HFFc6 (cell line): ENCODE results near the gene STT3B. TPM values are rescaled to one million over a fixed set of nuclear protein-coding genes. Genes with fewer than 3 reads are reported as not detected.
A peak's percentile ranks its signal among the peaks of the same experiment; 100 is the strongest.

Experiments
- DNase-seq: peaks from one replicate; pipeline ENCODE4 v3.0.0-alpha.2; 2018
- H3K27ac Mint-ChIP-seq: 2 replicates; pipeline ENCODE4 v1.8.0; 2020; ENCODE audit warnings: mild to moderate bottlenecking, mixed read lengths
- H3K27me3 Mint-ChIP-seq: 2 replicates; pipeline ENCODE4 v1.8.0; 2021; ENCODE audit warnings: mild to moderate bottlenecking, moderate library complexity, mixed read lengths; ENCODE audit not compliant: insufficient read depth
- H3K36me3 Mint-ChIP-seq: 2 replicates; pipeline ENCODE4 v1.8.0; 2021; ENCODE audit warnings: low read depth, mixed read lengths
- H3K4me1 Mint-ChIP-seq: 2 replicates; pipeline ENCODE4 v1.8.0; 2020; ENCODE audit warnings: low read depth, mixed read lengths
- H3K4me3 Mint-ChIP-seq: 2 replicates; pipeline ENCODE4 v1.8.0; 2020; ENCODE audit warnings: mild to moderate bottlenecking, moderate library complexity, mixed read lengths
- H3K9me3 Mint-ChIP-seq: 2 replicates; pipeline ENCODE4 v1.8.0; 2020; ENCODE audit warnings: mild to moderate bottlenecking, mixed read lengths
- CTCF ChIP-seq: fragments of 200-600 bp; sonication (generic); IDR thresholded peaks from 2 replicates; pipeline ENCODE4 v1.5.0; 2021; ENCODE audit warnings: antibody characterized with exemption, mild to moderate bottlenecking
- total RNA-seq, 6 experiments: library from RNA; stranded (reverse); fragmentation: NEBNext Ultra II Directional; extraction: Animal tissue kit (Norgen Biotek cat#: 25700); gene quantifications; 2 replicates in 1 of 6; 3 replicates in 5 of 6; pipeline ENCODE4 v1.2.3, GENCODE V29; 2021

The STT3B gene
- total RNA-seq, 6 experiments from 2014 or later, result 124 to 153 (median 135) TPM

- no peaks in the 10 kb centered on the region; the same call in 1 of the 2 replicates for H3K27me3 Mint-ChIP-seq
- H3K9me3 Mint-ChIP-seq, result no peaks in the 10 kb centered on the region
- H3K4me1 Mint-ChIP-seq, result peaks cover 27% of the 10 kb centered on the region
- DNase-seq, result no peak
- TF ChIP-seq CTCF, result no peak
- no peak overlapping the region for H3K4me3 Mint-ChIP-seq
- H3K36me3 Mint-ChIP-seq, result no peaks in the 10 kb centered on the region
- no peak overlapping the region for H3K27ac Mint-ChIP-seq
These were observed 80.9 kb downstream of the STT3B start for GRCh38 chr3:31613654-31614053.

GRCh38 chr3:31614162-31614921 lies 81.6 kb downstream of the STT3B start:
- DNase-seq, result no peak
- H3K36me3 Mint-ChIP-seq, result no peaks in the 10 kb centered on the region
- H3K27me3 Mint-ChIP-seq, result no peaks in the 10 kb centered on the region; the same call in 1 of the 2 replicates
- H3K4me3 Mint-ChIP-seq, result no peak overlapping the region
- H3K9me3 Mint-ChIP-seq, result no peaks in the 10 kb centered on the region
- TF ChIP-seq CTCF, result no peak
- H3K27ac Mint-ChIP-seq, result no peak overlapping the region
- peaks cover 27% of the 10 kb centered on the region for H3K4me1 Mint-ChIP-seq

- peaks cover 28% of the 10 kb centered on the region for H3K4me1 Mint-ChIP-seq
- H3K27ac Mint-ChIP-seq, result no peak overlapping the region
- H3K4me3 Mint-ChIP-seq, result no peak overlapping the region
- H3K9me3 Mint-ChIP-seq, result no peaks in the 10 kb centered on the region
- H3K27me3 Mint-ChIP-seq, result no peaks in the 10 kb centered on the region; the same call in 1 of the 2 replicates
- TF ChIP-seq CTCF, result no peak
- H3K36me3 Mint-ChIP-seq, result no peaks in the 10 kb centered on the region
- no peak for DNase-seq
These were observed 82.5 kb downstream of the STT3B start for GRCh38 chr3:31615071-31615875.

DNA sequence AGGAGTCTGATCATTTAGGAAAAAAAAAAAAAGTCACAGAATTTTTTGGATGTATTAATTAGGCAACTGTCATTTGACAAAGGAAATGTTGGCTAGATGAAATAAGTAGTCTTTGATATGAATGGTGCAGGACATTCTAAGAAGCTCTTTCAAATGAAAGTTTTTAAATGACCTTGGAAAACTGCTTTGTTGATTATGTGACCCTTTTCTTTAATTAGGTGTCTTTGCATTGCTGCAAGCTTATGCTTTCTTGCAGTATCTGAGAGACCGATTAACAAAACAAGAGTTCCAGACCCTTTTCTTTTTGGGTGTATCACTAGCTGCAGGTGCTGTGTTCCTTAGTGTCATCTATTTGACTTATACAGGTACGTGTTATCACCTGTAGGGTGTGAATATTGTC lies 84.0 kb downstream of the STT3B start:
- TF ChIP-seq CTCF, result no peak
- Mint-ChIP-seq H3K9me3 (no peaks in the 10 kb centered on the region), H3K27ac (no peak overlapping the region), H3K36me3 (no peaks in the 10 kb centered on the region), H3K4me1 (peaks cover 36% of the 10 kb centered on the region), H3K27me3 (no peaks in the 10 kb centered on the region), H3K4me3 (no peak overlapping the region)
- no peak for DNase-seq

DNA sequence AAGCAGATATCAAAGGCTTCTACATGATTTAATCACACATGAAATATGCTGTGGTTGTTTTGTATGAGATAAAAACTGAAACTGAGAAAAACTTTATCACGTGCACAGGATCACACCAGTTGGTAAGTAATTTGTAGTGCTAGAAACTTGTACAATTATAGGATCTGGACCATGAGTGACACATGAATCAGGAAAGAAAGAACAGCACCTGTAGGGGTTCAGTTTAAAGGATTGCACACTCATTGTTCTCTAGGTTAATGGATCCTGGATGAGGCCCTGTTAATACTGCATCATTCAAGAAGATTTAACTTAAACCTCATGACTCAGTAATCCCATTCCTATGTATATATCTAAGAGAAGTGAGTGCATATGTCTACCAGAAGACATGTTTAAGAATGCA lies 87.9 kb downstream of the STT3B start:
- no peak for TF ChIP-seq CTCF
- Mint-ChIP-seq H3K27ac (peak overlapping the region; percentile 80), H3K9me3 (no peaks in the 10 kb centered on the region), H3K27me3 (no peaks in the 10 kb centered on the region), H3K4me3 (peak overlapping the region; percentile 41; the same call in 1 of the 2 replicates), H3K4me1 (peaks cover 35% of the 10 kb centered on the region), H3K36me3 (peaks cover 5% of the 10 kb centered on the region)
- DNase-seq, result peak; percentile 42
